Adrenal gland (tissue), 12 donors: ENCODE measurements around the gene TMEM250. TPM values are rescaled to one million over a fixed set of nuclear protein-coding genes. Genes with fewer than 3 reads are reported as not detected.

Source experiments
- DNase-seq, 7 donors: peaks; one replicate each; pipeline ENCODE4 v3.0.0-alpha.2; 2019 to 2020
- H3K27ac ChIP-seq, 5 donors: fragments of 200-600 bp; sonication (generic) in 4 of 5; 1 replicate in 3 of 5; 2 replicates in 2 of 5; pipeline versions ENCODE4 v1.5.1 to v1.8.0; 2016 to 2020; ENCODE audit warnings: mild to moderate bottlenecking in 1 of 5
- H3K27me3 ChIP-seq: fragments of 200-600 bp; 2 replicates; pipeline ENCODE4 v1.8.0; 2021
- H3K36me3 ChIP-seq, 2 donors: fragments of 200-600 bp; replicated peaks in 1 of 2; 1 replicate in 1 of 2; 2 replicates in 1 of 2; pipeline versions ENCODE4 v1.5.1 to v1.8.0; 2018 to 2022
- H3K4me1 ChIP-seq, 2 donors: fragments of 200-600 bp; replicated peaks in 1 of 2; 1 replicate in 1 of 2; 2 replicates in 1 of 2; pipeline versions ENCODE4 v1.5.1 to v1.8.0; 2018 to 2021
- H3K4me3 ChIP-seq, 4 donors: fragments of 200-600 bp; sonication (generic) in 3 of 4; one replicate each; pipeline ENCODE4 v1.5.1; 2016 to 2018
- H3K9me3 ChIP-seq, 3 donors: fragments of 200-600 bp; sonication (generic) in 1 of 3; replicated peaks in 1 of 3; 1 replicate in 2 of 3; 2 replicates in 1 of 3; pipeline versions ENCODE4 v1.5.1 to v1.8.0; 2016 to 2021
- POLR2A ChIP-seq, 2 donors: fragments of 450-650 bp; IDR thresholded peaks; one replicate each; pipeline ENCODE4 v1.6.1; 2017; ENCODE audit warnings: antibody characterized with exemption in 2 of 2, mild to moderate bottlenecking in 2 of 2, moderate library complexity in 1 of 2
- WGBS, 4 donors: extraction: QIAGEN DNeasy Blood & Tissue Kit in 2 of 4; methylation state at CpG; one replicate each; pipeline versions ENCODE4 v1.1.5 to v1.1.7; 2013 to 2017; 5-methylcytosine and 5-hydroxymethylcytosine counted together
- intact Hi-C, 2 donors: fragments of 100-400 bp; cut with DNase I; formaldehyde crosslinking; loops; one replicate each; pipeline versions ENCODE4 v1.14.1 to v1.15.0; 2022 to 2023
- polyA plus RNA-seq, 3 donors: library from polyadenylated mRNA; stranded (reverse); fragments of 200-250 nt in 2 of 3; fragments of 350-450 nt in 1 of 3; fragmentation: Illumina TruSeq in 1 of 3; extraction: RNeasy Lipid Tissue Mini Kit (QIAGEN cat#74804) in 1 of 3; gene quantifications; one replicate each; pipeline ENCODE4 v1.2.3, GENCODE V29; 2013 to 2014
- total RNA-seq, 9 donors: library from RNA; depleted of rRNA in 4 of 9; stranded (reverse); fragments of >200 nt in 4 of 9; fragments of 120-200 nt in 1 of 9; fragmentation: NEBNext Ultra II Directional in 1 of 9; extraction: Animal tissue kit (Norgen Biotek cat#: 25700) in 1 of 9; gene quantifications; one replicate each; pipeline versions ENCODE4 v1.1.0 to v1.2.4, GENCODE V29; 2013 to 2023
- TF ChIP-seq, protein P1 (sequence below), 6 experiments: fragments of 450-650 bp in 4 of 6; fragments of 200-600 bp in 2 of 6; sonication (generic) in 1 of 6; IDR thresholded peaks; 1 replicate in 5 of 6; 2 replicates in 1 of 6; pipeline versions ENCODE4 v1.5.1 to v1.8.0; 2016 to 2021; ENCODE audit warnings: antibody characterized with exemption in 6 of 6, mild to moderate bottlenecking in 2 of 6, moderate library complexity in 1 of 6
- donor health status: healthy with polysubstance abuse.
- donor health status: Bipolar disorder and iron deficiency.
- donor health status: DM: yes; HTN: yes; CAD: no.
- donor health status: DM: no; HTN: no; CAD: no.
- donor health status: DM: no; HTN: no; CAD: no.
- donor health status: DM: yes; HTN: yes; CAD: no.

The TMEM250 gene
- total and polyA plus RNA-seq, 12 donors, result 5.2 to 47.2 (median 28.0) TPM

DNA sequence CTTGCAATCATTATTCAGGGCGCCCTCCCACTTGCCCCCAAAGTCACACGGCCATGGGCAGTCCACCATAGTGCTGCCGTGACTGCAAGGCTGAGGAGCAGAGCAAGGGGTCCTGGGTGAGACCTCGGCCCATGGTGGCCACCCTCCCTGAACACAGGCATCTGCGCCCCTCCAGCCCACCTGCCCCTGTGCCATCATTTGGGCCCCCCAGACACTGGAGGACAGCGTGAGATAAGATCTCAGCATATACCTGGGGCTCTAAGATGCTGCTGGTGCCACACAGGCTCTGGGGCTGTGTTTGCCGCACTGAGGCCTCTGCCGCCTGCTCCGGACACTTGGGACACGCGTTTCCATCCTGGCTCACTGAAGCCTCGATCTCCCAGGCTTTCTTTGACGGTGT, 3.5 kb downstream of the TMEM250 start:
- intact Hi-C loops, result no loop called here
- Histone ChIP-seq H3K27me3 (no peaks in the 10 kb centered on the region), H3K4me3 (no peak overlapping the region), H3K36me3 (peaks cover 0 to 22% of the 10 kb centered on the region in 2 donors), H3K4me1 (peaks cover 20 to 22% of the 10 kb centered on the region in 2 donors), H3K27ac (no peak overlapping the region), H3K9me3 (no peaks in the 10 kb centered on the region)
- 91 to 94% (median 93%) methylated on average over 9 to 13 of the region's 13 CpGs for WGBS, 4 donors
- DNase-seq, result no peak
- no peak for TF ChIP-seq POLR2A (IDR thresholded peaks at IDR 0.05)
- TF ChIP-seq, protein P1, sequence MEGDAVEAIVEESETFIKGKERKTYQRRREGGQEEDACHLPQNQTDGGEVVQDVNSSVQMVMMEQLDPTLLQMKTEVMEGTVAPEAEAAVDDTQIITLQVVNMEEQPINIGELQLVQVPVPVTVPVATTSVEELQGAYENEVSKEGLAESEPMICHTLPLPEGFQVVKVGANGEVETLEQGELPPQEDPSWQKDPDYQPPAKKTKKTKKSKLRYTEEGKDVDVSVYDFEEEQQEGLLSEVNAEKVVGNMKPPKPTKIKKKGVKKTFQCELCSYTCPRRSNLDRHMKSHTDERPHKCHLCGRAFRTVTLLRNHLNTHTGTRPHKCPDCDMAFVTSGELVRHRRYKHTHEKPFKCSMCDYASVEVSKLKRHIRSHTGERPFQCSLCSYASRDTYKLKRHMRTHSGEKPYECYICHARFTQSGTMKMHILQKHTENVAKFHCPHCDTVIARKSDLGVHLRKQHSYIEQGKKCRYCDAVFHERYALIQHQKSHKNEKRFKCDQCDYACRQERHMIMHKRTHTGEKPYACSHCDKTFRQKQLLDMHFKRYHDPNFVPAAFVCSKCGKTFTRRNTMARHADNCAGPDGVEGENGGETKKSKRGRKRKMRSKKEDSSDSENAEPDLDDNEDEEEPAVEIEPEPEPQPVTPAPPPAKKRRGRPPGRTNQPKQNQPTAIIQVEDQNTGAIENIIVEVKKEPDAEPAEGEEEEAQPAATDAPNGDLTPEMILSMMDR (IDR thresholded peaks at IDR 0.05), result no peak

DNA sequence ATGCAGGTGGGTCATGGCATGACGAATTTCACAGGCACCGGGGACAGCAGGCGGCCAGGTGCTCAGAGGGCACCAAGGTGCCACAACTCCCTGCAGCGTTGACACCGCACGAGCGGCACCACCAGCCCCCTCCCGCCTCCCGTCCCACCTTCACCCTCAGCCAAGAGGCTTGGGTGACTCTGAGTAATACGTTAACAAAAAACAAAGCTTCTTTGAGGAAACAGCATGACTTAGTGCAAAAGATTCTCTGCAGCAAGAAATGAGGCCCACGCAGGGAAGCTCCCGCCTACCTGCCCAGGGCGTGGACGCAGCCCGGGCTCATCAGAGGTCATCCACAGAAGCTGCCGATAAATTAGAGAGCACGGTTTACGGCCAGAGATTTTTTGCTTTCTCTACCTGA, 4.1 kb downstream of the TMEM250 start:
- Histone ChIP-seq H3K4me1 (peaks cover 22 to 25% of the 10 kb centered on the region in 2 donors), H3K4me3 (no peak overlapping the region), H3K9me3 (no peaks in the 10 kb centered on the region), H3K27me3 (no peaks in the 10 kb centered on the region), H3K27ac (no peak overlapping the region), H3K36me3 (peaks cover 0 to 22% of the 10 kb centered on the region in 2 donors)
- TF ChIP-seq, protein P1 (IDR thresholded peaks at IDR 0.05), result no peak
- TF ChIP-seq POLR2A (IDR thresholded peaks at IDR 0.05), result no peak
- WGBS, 4 donors, result 93 to 96% (median 95%) methylated on average over 17 to 18 of the region's 18 CpGs
- intact Hi-C loops, result no loop called here
- no peak for DNase-seq

DNA sequence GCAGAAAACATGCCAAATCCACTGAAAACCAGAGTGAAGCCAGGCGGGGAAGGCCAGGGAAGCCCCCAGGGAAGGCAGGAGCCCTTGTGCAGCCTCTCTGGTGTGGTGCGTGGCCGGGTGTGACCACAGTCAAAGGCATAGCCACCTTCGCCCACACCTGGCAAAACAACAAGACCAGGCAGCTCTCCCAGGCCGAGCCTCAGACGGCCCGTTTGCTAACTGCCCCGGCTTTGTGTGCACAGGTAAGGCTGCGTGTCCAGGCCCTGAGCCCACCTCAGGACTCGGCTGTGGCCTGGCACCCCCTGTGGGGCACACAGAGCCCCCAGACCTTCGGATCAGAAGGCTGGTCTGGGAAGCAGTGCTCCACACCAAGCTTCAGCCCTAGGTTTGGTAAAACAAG, 6.1 kb downstream of the TMEM250 start:
- no peak overlapping the region for H3K27ac ChIP-seq
- DNase-seq, result no peak
- peaks cover 20 to 22% of the 10 kb centered on the region in 2 donors for H3K4me1 ChIP-seq
- H3K9me3 ChIP-seq, result no peaks in the 10 kb centered on the region
- WGBS, 4 donors, result 81 to 90% (median 86%) methylated on average over 5 to 11 of the region's 11 CpGs
- intact Hi-C loops, result no loop called here
- no peaks in the 10 kb centered on the region for H3K27me3 ChIP-seq
- no peak for TF ChIP-seq POLR2A (IDR thresholded peaks at IDR 0.05)
- TF ChIP-seq, protein P1 (IDR thresholded peaks at IDR 0.05), result no peak
- H3K4me3 ChIP-seq, result no peak overlapping the region
- H3K36me3 ChIP-seq, result peaks cover 0 to 22% of the 10 kb centered on the region in 2 donors

DNA sequence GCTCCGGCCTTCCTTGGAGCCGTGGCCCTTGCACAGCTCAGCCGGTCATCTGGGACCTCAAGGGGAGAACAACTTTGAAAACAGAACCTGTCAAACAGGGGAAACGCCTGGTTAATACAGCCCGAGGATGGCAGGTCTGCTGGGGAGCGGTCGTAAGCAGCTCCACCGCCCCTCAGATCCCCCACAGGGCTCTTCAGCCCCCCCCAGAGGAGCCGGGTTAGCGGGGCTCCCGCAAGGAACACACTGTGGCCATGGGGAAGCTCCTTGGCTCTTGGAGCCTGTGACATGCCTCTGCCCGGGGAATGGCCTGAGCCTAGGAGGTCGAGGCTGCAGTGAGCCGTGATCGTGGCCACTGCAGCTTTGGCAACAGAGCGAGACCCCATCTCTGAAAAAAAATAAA, 6.8 kb downstream of the TMEM250 start:
- TF ChIP-seq, protein P1 (IDR thresholded peaks at IDR 0.05), result no peak
- TF ChIP-seq POLR2A (IDR thresholded peaks at IDR 0.05), result no peak
- DNase-seq, result no peak
- WGBS, 4 donors, result 62 to 75% (median 71%) methylated on average over 13 to 16 of the region's 16 CpGs
- intact Hi-C loops, result no loop called here
- no peaks in the 10 kb centered on the region for H3K27me3 ChIP-seq
- no peak overlapping the region for H3K27ac ChIP-seq
- H3K4me1 ChIP-seq, result peaks cover 15 to 16% of the 10 kb centered on the region in 2 donors
- no peak overlapping the region for H3K4me3 ChIP-seq
- H3K9me3 ChIP-seq, result no peaks in the 10 kb centered on the region
- H3K36me3 ChIP-seq, result peaks cover 0 to 22% of the 10 kb centered on the region in 2 donors
